K562 (cell line): ENCODE data around the gene IMP4. TPM values are rescaled to one million over a fixed set of nuclear protein-coding genes. Genes with fewer than 3 reads are reported as not detected.

Experiments used
- ATAC-seq: fragments of 200-7000 bp; cut with Tn5 transposase; 3 replicates; pipeline ENCODE4 v1.9.1; 2020; ENCODE audit warnings: moderate library complexity
- BruUV-seq: library from RNA; stranded (reverse); fragments of 400-500 nt; replicated peaks from 2 replicates; lab custom pipeline; 2021; lab: Mats Ljungman, UMichigan
- CTCF ChIA-PET: fragments of 300-600 bp; formaldehyde crosslinking; extraction: SDS; loops from one replicate; lab custom pipeline; 2021; ENCODE audit warnings: low intra/inter-chr PET ratio; lab: Yijun Ruan, JAX
- POLR2A ChIA-PET: fragments of 300-600, 350-650 bp; sonication (Branson Sonifier 250); formaldehyde crosslinking; extraction: SDS; loops from one replicate; lab custom pipeline; 2021; ENCODE audit warnings: antibody characterized with exemption, inconsistent platforms; lab: Yijun Ruan, JAX
- DNase-seq, 4 experiments: peaks; one replicate each; pipeline versions ENCODE4 v3.0.0 to v3.0.0-alpha.2; 2011 to 2018; ENCODE audit warnings: low spot score in 3 of 4, mixed read lengths in 3 of 4; ENCODE audit errors: extremely low read depth in 1 of 4
- FAIRE-seq: peaks from 2 replicates; lab custom pipeline; 2011; peaks lifted over from hg19 to GRCh38; lab: Jason Lieb, UNC
- H2AFZ ChIP-seq: 2 replicates; pipeline ENCODE4 v1.6.0; 2011; ENCODE audit warnings: low read depth, low read length, control low read depth, inconsistent platforms
- H3K27ac ChIP-seq: fragments of 200-600 bp; 3 replicates; pipeline ENCODE4 v1.8.0; 2011; ENCODE audit warnings: low read depth, mild to moderate bottlenecking, control low read depth, inconsistent platforms, low read length, moderate library complexity, mixed read lengths; ENCODE audit errors: extremely low read depth
- H3K27me3 ChIP-seq, 2 experiments: fragments of 300-600 bp in 1 of 2; 2 replicates in 1 of 2; 3 replicates in 1 of 2; pipeline versions ENCODE4 v1.6.0 to v1.8.0; 2011; ENCODE audit warnings: inconsistent platforms in 2 of 2, low read length in 2 of 2, mild to moderate bottlenecking in 1 of 2, mixed read lengths in 1 of 2, moderate library complexity in 1 of 2; ENCODE audit not compliant: control insufficient read depth in 2 of 2, insufficient read depth in 2 of 2
- H3K36me3 ChIP-seq: fragments of 300-600 bp; 3 replicates; pipeline ENCODE4 v1.8.0; 2011; ENCODE audit warnings: mild to moderate bottlenecking, low read length, inconsistent platforms; ENCODE audit not compliant: control insufficient read depth, insufficient read depth
- H3K4me1 ChIP-seq, 2 experiments: fragments of 200-600 bp in 1 of 2; replicated peaks in 1 of 2; 2 replicates in 1 of 2; 3 replicates in 1 of 2; pipeline versions ENCODE4 v1.5.1 to v1.8.0; 2011; ENCODE audit warnings: inconsistent platforms in 2 of 2, low read length in 2 of 2, mild to moderate bottlenecking in 1 of 2, mixed read lengths in 1 of 2, moderate library complexity in 1 of 2; ENCODE audit not compliant: control insufficient read depth in 2 of 2, insufficient read depth in 2 of 2
- H3K4me2 ChIP-seq: 2 replicates; pipeline ENCODE4 v1.6.1; 2011; ENCODE audit warnings: low read length, control low read depth, inconsistent platforms, mixed read lengths; ENCODE audit not compliant: insufficient read depth
- H3K4me3 ChIP-seq: fragments of 200-600 bp; sonication (generic), shearing (Covaris generic); 2 replicates; pipeline ENCODE4 v1.5.1; 2016; ENCODE audit warnings: control low read depth, inconsistent platforms
- H3K79me2 ChIP-seq: fragments of 200-600 bp; 3 replicates; pipeline ENCODE4 v1.8.0; 2011; ENCODE audit warnings: low read length, inconsistent platforms; ENCODE audit not compliant: control insufficient read depth, insufficient read depth
- H3K9ac ChIP-seq, 2 experiments: 2 replicates each; pipeline versions ENCODE4 v1.6.0 to v1.6.1; 2011; ENCODE audit warnings: low read depth in 2 of 2, low read length in 2 of 2, control low read depth in 1 of 2, inconsistent platforms in 1 of 2, mild to moderate bottlenecking in 1 of 2, mixed read lengths in 1 of 2; ENCODE audit not compliant: insufficient read depth in 1 of 2
- H3K9me1 ChIP-seq: one replicate; pipeline ENCODE4 v1.6.0; 2011; ENCODE audit warnings: inconsistent platforms, mild to moderate bottlenecking, low read length, moderate library complexity; ENCODE audit not compliant: control insufficient read depth, insufficient read depth
- H3K9me3 ChIP-seq: replicated peaks from 2 replicates; pipeline ENCODE4 v1.5.1; 2011; ENCODE audit warnings: low read depth, low read length, inconsistent platforms; ENCODE audit not compliant: control insufficient read depth, insufficient read depth
- H4K20me1 ChIP-seq: replicated peaks from 2 replicates; pipeline ENCODE4 v1.6.1; 2011; ENCODE audit warnings: low read length, inconsistent platforms, mixed read lengths; ENCODE audit not compliant: control insufficient read depth, insufficient read depth
- ADNP ChIP-seq: fragments of 200-800 bp; sonication (Bioruptor generic); IDR thresholded peaks from 2 replicates; pipeline ENCODE4 v1.6.1; 2016; ENCODE audit warnings: missing genetic modification characterization, missing compliant biosample characterization
- POLR2G ChIP-seq: fragments of 200-400 bp; formaldehyde crosslinking; IDR thresholded peaks from 2 replicates; pipeline ENCODE4 v1.6.1; 2017; ENCODE audit warnings: low read depth, mild to moderate bottlenecking, antibody characterized with exemption, low read length, moderate library complexity
- PRPF4 ChIP-seq: fragments of 200-400 bp; formaldehyde crosslinking; IDR thresholded peaks from one replicate; pipeline ENCODE4 v1.6.1; 2017; ENCODE audit warnings: low read length, low read depth, mild to moderate bottlenecking; ENCODE audit not compliant: insufficient read depth, poor library complexity, severe bottlenecking
- RBFOX2 ChIP-seq: fragments of 200-400 bp; formaldehyde crosslinking; IDR thresholded peaks from 2 replicates; pipeline ENCODE4 v1.6.1; 2017; ENCODE audit warnings: low read depth, mild to moderate bottlenecking, low read length, moderate library complexity
- WHSC1 ChIP-seq: IDR thresholded peaks from one replicate; pipeline ENCODE4 v1.6.1; 2012; ENCODE audit warnings: low read length, control low read depth, inconsistent platforms
- ZBTB1 ChIP-seq: sonication (generic); formaldehyde crosslinking; IDR thresholded peaks from 2 replicates; pipeline ENCODE4 v1.8.1; 2023; ENCODE audit warnings: missing genetic modification reagents, low read depth, mild to moderate bottlenecking, borderline replicate concordance
- WGBS: fragments of 100-300 bp; shearing (Covaris generic); methylation state at CpG from one replicate; pipeline ENCODE4 v1.1.6; 2016; ENCODE audit warnings: low coverage, mixed read lengths; ENCODE audit not compliant: insufficient coverage; ENCODE audit errors: missing lambda C conversion rate; 5-methylcytosine and 5-hydroxymethylcytosine counted together
- in situ Hi-C: fragments of 300-500 bp; cut with MboI; formaldehyde crosslinking; loops from 4 replicates; pipeline ENCODE4 v1.15.0; 2018; ENCODE audit warnings: inconsistent platforms, mixed read lengths
- intact Hi-C: fragments of 100-400 bp; cut with micrococcal nuclease; formaldehyde crosslinking; loops from 2 replicates; pipeline ENCODE4 v1.14.2; 2022
- polyA plus RNA-seq, 8 experiments: library from polyadenylated mRNA; depleted of rRNA in 4 of 8; stranded (reverse) in 5 of 8; unstranded in 3 of 8; fragments of >200 nt; fragmentation: Nextera tagmentation in 2 of 8; fragmentation: Illumina TruSeq in 1 of 8; extraction: Ambion mirVana in 2 of 8; extraction: Trizol in 1 of 8; gene quantifications; 2 replicates each; pipeline versions ENCODE4 v1.2.1 to v1.2.3, GENCODE V29; 2011 to 2014; ENCODE audit warnings: inconsistent platforms in 1 of 8, missing spikeins in 1 of 8
- total RNA-seq, 7 experiments: library from RNA; depleted of rRNA in 6 of 7; stranded (reverse); fragments of >200 nt in 6 of 7; fragmentation: Illumina TruSeq in 2 of 7; extraction: Trizol in 2 of 7; gene quantifications; 2 replicates each; pipeline versions ENCODE4 v1.2.1 to v1.2.3, GENCODE V29; 2011 to 2021; ENCODE audit warnings: low replicate concordance in 1 of 7
- TF ChIP-seq, protein P1 (sequence below): fragments of 450-650 bp; IDR thresholded peaks from 2 replicates; pipeline ENCODE4 v1.6.1; 2018; ENCODE audit warnings: mild to moderate bottlenecking, low read depth; ENCODE audit not compliant: partially characterized antibody
- TF ChIP-seq, protein P2 (sequence below): fragments of 450-650 bp; IDR thresholded peaks from 2 replicates; pipeline ENCODE4 v1.6.1; 2016
- TF ChIP-seq, protein P3 (sequence below): fragments of 250-450 bp; sonication (Bioruptor Pico); IDR thresholded peaks from 2 replicates; pipeline ENCODE4 v1.9.0; 2021; ENCODE audit warnings: mild to moderate bottlenecking

Gene IMP4
- total and polyA plus RNA-seq, 9 of the 15 experiments (the other 6 are each of a cell fraction or from before 2014, with no cell fraction given), result 35.4 to 209 (median 100.0) TPM

- TF ChIP-seq, protein P1, sequence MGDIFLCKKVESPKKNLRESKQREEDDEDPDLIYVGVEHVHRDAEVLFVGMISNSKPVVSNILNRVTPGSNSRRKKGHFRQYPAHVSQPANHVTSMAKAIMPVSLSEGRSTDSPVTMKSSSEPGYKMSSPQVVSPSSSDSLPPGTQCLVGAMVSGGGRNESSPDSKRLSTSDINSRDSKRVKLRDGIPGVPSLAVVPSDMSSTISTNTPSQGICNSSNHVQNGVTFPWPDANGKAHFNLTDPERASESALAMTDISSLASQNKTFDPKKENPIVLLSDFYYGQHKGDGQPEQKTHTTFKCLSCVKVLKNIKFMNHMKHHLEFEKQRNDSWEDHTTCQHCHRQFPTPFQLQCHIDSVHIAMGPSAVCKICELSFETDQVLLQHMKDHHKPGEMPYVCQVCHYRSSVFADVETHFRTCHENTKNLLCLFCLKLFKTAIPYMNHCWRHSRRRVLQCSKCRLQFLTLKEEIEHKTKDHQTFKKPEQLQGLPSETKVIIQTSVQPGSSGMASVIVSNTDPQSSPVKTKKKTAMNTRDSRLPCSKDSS, result no peak
- TF ChIP-seq ADNP (tag) (no peak), WHSC1 (no peak), ZBTB1 (CRISPR knock-in tag) (no peak)
- TF ChIP-seq, protein P2, sequence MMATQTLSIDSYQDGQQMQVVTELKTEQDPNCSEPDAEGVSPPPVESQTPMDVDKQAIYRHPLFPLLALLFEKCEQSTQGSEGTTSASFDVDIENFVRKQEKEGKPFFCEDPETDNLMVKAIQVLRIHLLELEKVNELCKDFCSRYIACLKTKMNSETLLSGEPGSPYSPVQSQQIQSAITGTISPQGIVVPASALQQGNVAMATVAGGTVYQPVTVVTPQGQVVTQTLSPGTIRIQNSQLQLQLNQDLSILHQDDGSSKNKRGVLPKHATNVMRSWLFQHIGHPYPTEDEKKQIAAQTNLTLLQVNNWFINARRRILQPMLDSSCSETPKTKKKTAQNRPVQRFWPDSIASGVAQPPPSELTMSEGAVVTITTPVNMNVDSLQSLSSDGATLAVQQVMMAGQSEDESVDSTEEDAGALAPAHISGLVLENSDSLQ, result no peak
- TF ChIP-seq, protein P3, sequence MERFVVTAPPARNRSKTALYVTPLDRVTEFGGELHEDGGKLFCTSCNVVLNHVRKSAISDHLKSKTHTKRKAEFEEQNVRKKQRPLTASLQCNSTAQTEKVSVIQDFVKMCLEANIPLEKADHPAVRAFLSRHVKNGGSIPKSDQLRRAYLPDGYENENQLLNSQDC (CRISPR knock-in tag), result no peak
Observed at GRCh38 chr2:130345091-130345490, 2.4 kb downstream of the IMP4 start (continued).

GRCh38 chr2:130345611-130346010 lies 2.9 kb downstream of the IMP4 start:
- no TSS peak for BruUV-seq
- no peaks in the 10 kb centered on the region for H3K9me3 ChIP-seq
- FAIRE-seq (no peak), ATAC-seq (no peak), DNase-seq (no peak)
- peaks cover 6 to 35% of the 10 kb centered on the region in 2 experiments for H3K4me1 ChIP-seq
- H4K20me1 ChIP-seq, result no peaks in the 10 kb centered on the region
- ChIA-PET POLR2A (interaction anchor here (6.1 kb wide), 1 partner anchor 8 kb away, joined by 63 read pairs; the partner anchor contains the start of gene PTPN18), CTCF (no interaction called here)
- no peaks in the 10 kb centered on the region for H3K27me3 ChIP-seq
- intact Hi-C loops, result loop anchor here (10.0 kb wide), 1 partner anchor 79 kb away; no protein-coding TSS in a partner anchor
- no peak overlapping the region for H3K27ac ChIP-seq
- H3K79me2 ChIP-seq, result peaks cover 39% of the 10 kb centered on the region
- H2AFZ ChIP-seq, result no peak overlapping the region
- WGBS, result 98% methylated on average over 16 of the region's 21 CpGs
- H3K9me1 ChIP-seq, result no peaks in the 10 kb centered on the region
- H3K4me3 ChIP-seq, result no peak overlapping the region
- H3K4me2 ChIP-seq, result no peak overlapping the region
- in situ Hi-C loops, result loop anchor here (25.0 kb wide), 2 partner anchors 892 to 1167 kb away; no protein-coding TSS in a partner anchor
- peaks cover 54% of the 10 kb centered on the region for H3K36me3 ChIP-seq
- TF ChIP-seq PRPF4, result no peak
- peak; percentile 40; the same call in 1 of the 2 replicates for TF ChIP-seq RBFOX2
- 0 out of 2 replicates have a peak, but pooled peaks have one; percentile 26 for TF ChIP-seq POLR2G
- peak overlapping the region in 1 of 2 experiments; percentile 31; a peak in 1 of 4 replicates for H3K9ac ChIP-seq
